Liver (tissue), 9 donors: ENCODE measurements around the gene TFF2. TPM values are rescaled to one million over a fixed set of nuclear protein-coding genes. Genes with fewer than 3 reads are reported as not detected.

Experiments
- DNase-seq: peaks from one replicate; pipeline ENCODE4 v3.0.0-alpha.2; 2017; ENCODE audit warnings: low spot score
- H3K27ac ChIP-seq, 2 donors: one replicate each; pipeline ENCODE4 v1.7.0; 2013; ENCODE audit warnings: inconsistent platforms in 2 of 2, low read length in 2 of 2, control low read depth in 1 of 2, low read depth in 1 of 2, mild to moderate bottlenecking in 1 of 2
- H3K27me3 ChIP-seq, 4 donors: one replicate each; pipeline versions ENCODE4 v1.6.1 to v1.7.0; 2013; ENCODE audit warnings: low read length in 3 of 4, inconsistent platforms in 1 of 4, mild to moderate bottlenecking in 1 of 4, moderate library complexity in 1 of 4; ENCODE audit not compliant: control insufficient read depth in 4 of 4, insufficient read depth in 4 of 4
- H3K36me3 ChIP-seq, 4 donors: one replicate each; pipeline versions ENCODE4 v1.6.1 to v1.7.0; 2013; ENCODE audit warnings: low read length in 3 of 4, mild to moderate bottlenecking in 3 of 4, low read depth in 1 of 4, moderate library complexity in 1 of 4; ENCODE audit not compliant: control insufficient read depth in 4 of 4, insufficient read depth in 3 of 4
- H3K4me1 ChIP-seq, 4 donors: one replicate each; pipeline versions ENCODE4 v1.6.1 to v1.7.0; 2013; ENCODE audit warnings: low read length in 3 of 4, mild to moderate bottlenecking in 3 of 4, moderate library complexity in 1 of 4; ENCODE audit not compliant: control insufficient read depth in 4 of 4, insufficient read depth in 4 of 4
- H3K4me3 ChIP-seq, 3 donors: one replicate each; pipeline versions ENCODE4 v1.6.1 to v1.7.0; 2013; ENCODE audit warnings: low read length in 3 of 3, control low read depth in 1 of 3, low read depth in 1 of 3, mild to moderate bottlenecking in 1 of 3
- H3K9ac ChIP-seq, 2 donors: one replicate each; pipeline ENCODE4 v1.7.0; 2013; ENCODE audit warnings: low read length in 2 of 2, mild to moderate bottlenecking in 2 of 2, moderate library complexity in 2 of 2, control low read depth in 1 of 2, low read depth in 1 of 2
- H3K9me3 ChIP-seq, 4 donors: one replicate each; pipeline versions ENCODE4 v1.6.1 to v1.7.0; 2013; ENCODE audit warnings: low read length in 3 of 4; ENCODE audit not compliant: control insufficient read depth in 4 of 4
- EGR1 ChIP-seq, 2 donors: IDR thresholded peaks; 2 replicates each; pipeline ENCODE4 v1.6.1; 2016 to 2018; ENCODE audit warnings: antibody characterized with exemption in 2 of 2, low read depth in 2 of 2
- FOXA1 ChIP-seq: IDR thresholded peaks from 2 replicates; pipeline ENCODE4 v1.6.1; 2016; ENCODE audit warnings: antibody characterized with exemption
- HNF4A ChIP-seq, 2 donors: conservative IDR thresholded peaks; 2 replicates each; pipeline ENCODE4 v1.6.1; 2016; ENCODE audit warnings: antibody characterized with exemption in 2 of 2, mild to moderate bottlenecking in 2 of 2
- HNF4G ChIP-seq: IDR thresholded peaks from 2 replicates; pipeline ENCODE4 v1.6.1; 2016; ENCODE audit warnings: antibody characterized with exemption
- JUND ChIP-seq, 2 donors: IDR thresholded peaks; 2 replicates each; pipeline ENCODE4 v1.6.1; 2016; ENCODE audit warnings: antibody characterized with exemption in 2 of 2
- RAD21 ChIP-seq, 2 donors: IDR thresholded peaks; 2 replicates each; pipeline ENCODE4 v1.6.1; 2016; ENCODE audit warnings: antibody characterized with exemption in 2 of 2, mild to moderate bottlenecking in 2 of 2
- RXRA ChIP-seq, 2 donors: IDR thresholded peaks; 2 replicates each; pipeline ENCODE4 v1.6.1; 2017 to 2018; ENCODE audit warnings: antibody characterized with exemption in 2 of 2, mild to moderate bottlenecking in 1 of 2
- SP1 ChIP-seq: IDR thresholded peaks from 2 replicates; pipeline ENCODE4 v1.6.1; 2018; ENCODE audit warnings: antibody characterized with exemption, mild to moderate bottlenecking
- YY1 ChIP-seq: IDR thresholded peaks from 2 replicates; pipeline ENCODE4 v1.6.1; 2016; ENCODE audit warnings: antibody characterized with exemption, mild to moderate bottlenecking
- ZBTB33 ChIP-seq: IDR thresholded peaks from 2 replicates; pipeline ENCODE4 v1.6.1; 2016; ENCODE audit warnings: antibody characterized with exemption
- WGBS: extraction: QIAGEN DNeasy Blood & Tissue Kit; methylation state at CpG from one replicate; pipeline ENCODE4 v1.1.7; 2013; 5-methylcytosine and 5-hydroxymethylcytosine counted together
- polyA plus RNA-seq, 2 donors: library from polyadenylated mRNA; stranded (reverse) in 1 of 2; unstranded in 1 of 2; fragments of 200-250 nt in 1 of 2; fragments of >200 nt in 1 of 2; fragmentation: Nextera tagmentation in 1 of 2; extraction: Ambion mirVana in 1 of 2; gene quantifications; one replicate each; pipeline versions ENCODE4 v1.2.1 to v1.2.3, GENCODE V29; 2013 to 2015
- total RNA-seq, 2 donors: library from RNA; depleted of rRNA; stranded (reverse); fragments of >200 nt; gene quantifications; one replicate each; pipeline ENCODE4 v1.2.3, GENCODE V29; 2014
- TF ChIP-seq, protein P1 (sequence below): IDR thresholded peaks from 2 replicates; pipeline ENCODE4 v1.6.1; 2016; ENCODE audit warnings: antibody characterized with exemption, mild to moderate bottlenecking
- TF ChIP-seq, protein P2 (sequence below): fragments of 150-350 bp; IDR thresholded peaks from 2 replicates; pipeline ENCODE4 v1.5.1; 2017; ENCODE audit warnings: improper control_type of control experiment, low read depth, low read length; ENCODE audit not compliant: missing input control
- donor health status: healthy.
- donor health status: healthy.
- donor health status: healthy.
- donor health status: healthy.
- donor health status: healthy.

The TFF2 gene
- total and polyA plus RNA-seq, 4 donors, result 1.0 TPM; not detected in 3

DNA sequence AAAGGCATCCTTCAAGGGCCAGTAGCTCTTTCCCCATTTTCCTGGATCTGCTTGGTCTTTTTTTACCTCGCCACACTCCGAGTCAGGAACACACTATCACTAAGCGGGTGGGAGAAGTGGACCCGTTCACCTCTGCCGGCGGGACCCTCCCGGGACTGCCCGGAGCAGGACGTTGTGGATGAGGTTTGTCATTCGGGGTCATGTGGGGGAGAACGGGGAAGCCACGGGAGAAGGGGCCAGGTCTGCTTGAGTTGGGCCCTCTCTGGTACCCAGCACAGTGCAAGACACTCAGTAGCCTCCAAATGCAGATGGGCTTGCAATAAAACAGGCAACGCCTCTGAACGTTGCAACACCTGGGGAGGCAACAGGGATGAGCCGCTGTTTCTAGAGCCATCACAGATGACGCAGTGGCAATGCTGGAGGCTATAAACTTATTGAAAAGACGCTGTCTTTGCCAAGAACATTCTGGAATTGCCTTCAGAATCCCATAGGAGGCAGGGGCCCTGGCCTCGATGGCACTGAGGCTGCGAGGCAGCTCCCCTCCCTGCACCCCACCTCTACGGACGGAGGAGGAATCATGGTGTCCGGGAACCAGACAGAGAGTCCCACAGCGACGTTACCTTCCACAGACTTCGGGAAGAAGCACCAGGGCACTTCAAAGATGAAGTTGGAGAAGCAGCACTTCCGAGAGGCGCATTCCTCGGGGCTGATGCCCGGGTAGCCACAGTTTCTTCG lies 3.8 kb downstream of the TFF2 start:
- 86% methylated on average over 30 of the region's 30 CpGs for WGBS
- TF ChIP-seq ZBTB33 (no peak), RAD21 (IDR thresholded peaks at IDR 0.05) (no peak), EGR1 (IDR thresholded peaks at IDR 0.05; ENCODE audit: low read depth in 2 of 2) (no peak), JUND (IDR thresholded peaks at IDR 0.05) (no peak), HNF4A (conservative IDR thresholded peaks at IDR 0.05) (no peak)
- TF ChIP-seq, protein P1, sequence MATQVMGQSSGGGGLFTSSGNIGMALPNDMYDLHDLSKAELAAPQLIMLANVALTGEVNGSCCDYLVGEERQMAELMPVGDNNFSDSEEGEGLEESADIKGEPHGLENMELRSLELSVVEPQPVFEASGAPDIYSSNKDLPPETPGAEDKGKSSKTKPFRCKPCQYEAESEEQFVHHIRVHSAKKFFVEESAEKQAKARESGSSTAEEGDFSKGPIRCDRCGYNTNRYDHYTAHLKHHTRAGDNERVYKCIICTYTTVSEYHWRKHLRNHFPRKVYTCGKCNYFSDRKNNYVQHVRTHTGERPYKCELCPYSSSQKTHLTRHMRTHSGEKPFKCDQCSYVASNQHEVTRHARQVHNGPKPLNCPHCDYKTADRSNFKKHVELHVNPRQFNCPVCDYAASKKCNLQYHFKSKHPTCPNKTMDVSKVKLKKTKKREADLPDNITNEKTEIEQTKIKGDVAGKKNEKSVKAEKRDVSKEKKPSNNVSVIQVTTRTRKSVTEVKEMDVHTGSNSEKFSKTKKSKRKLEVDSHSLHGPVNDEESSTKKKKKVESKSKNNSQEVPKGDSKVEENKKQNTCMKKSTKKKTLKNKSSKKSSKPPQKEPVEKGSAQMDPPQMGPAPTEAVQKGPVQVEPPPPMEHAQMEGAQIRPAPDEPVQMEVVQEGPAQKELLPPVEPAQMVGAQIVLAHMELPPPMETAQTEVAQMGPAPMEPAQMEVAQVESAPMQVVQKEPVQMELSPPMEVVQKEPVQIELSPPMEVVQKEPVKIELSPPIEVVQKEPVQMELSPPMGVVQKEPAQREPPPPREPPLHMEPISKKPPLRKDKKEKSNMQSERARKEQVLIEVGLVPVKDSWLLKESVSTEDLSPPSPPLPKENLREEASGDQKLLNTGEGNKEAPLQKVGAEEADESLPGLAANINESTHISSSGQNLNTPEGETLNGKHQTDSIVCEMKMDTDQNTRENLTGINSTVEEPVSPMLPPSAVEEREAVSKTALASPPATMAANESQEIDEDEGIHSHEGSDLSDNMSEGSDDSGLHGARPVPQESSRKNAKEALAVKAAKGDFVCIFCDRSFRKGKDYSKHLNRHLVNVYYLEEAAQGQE, result no peak
- H3K9me3 ChIP-seq, result no peaks in the 10 kb centered on the region
- H3K27me3 ChIP-seq, result peaks cover 0 to 9% (median 0%) of the 10 kb centered on the region in 4 donors
- no peak overlapping the region for H3K9ac ChIP-seq
- H3K36me3 ChIP-seq, result no peaks in the 10 kb centered on the region
- H3K27ac ChIP-seq, result no peak overlapping the region
- H3K4me3 ChIP-seq, result no peak overlapping the region
- no peak for DNase-seq
- H3K4me1 ChIP-seq, result no peaks in the 10 kb centered on the region

GRCh38 chr21:42346441-42346840 lies 4.4 kb downstream of the TFF2 start:
- no peak for DNase-seq
- Histone ChIP-seq H3K27me3 (peaks cover 0 to 9% (median 0%) of the 10 kb centered on the region in 4 donors), H3K4me3 (no peak overlapping the region), H3K9ac (no peak overlapping the region), H3K9me3 (no peaks in the 10 kb centered on the region), H3K4me1 (no peaks in the 10 kb centered on the region), H3K36me3 (no peaks in the 10 kb centered on the region), H3K27ac (no peak overlapping the region)
- TF ChIP-seq, protein P2, sequence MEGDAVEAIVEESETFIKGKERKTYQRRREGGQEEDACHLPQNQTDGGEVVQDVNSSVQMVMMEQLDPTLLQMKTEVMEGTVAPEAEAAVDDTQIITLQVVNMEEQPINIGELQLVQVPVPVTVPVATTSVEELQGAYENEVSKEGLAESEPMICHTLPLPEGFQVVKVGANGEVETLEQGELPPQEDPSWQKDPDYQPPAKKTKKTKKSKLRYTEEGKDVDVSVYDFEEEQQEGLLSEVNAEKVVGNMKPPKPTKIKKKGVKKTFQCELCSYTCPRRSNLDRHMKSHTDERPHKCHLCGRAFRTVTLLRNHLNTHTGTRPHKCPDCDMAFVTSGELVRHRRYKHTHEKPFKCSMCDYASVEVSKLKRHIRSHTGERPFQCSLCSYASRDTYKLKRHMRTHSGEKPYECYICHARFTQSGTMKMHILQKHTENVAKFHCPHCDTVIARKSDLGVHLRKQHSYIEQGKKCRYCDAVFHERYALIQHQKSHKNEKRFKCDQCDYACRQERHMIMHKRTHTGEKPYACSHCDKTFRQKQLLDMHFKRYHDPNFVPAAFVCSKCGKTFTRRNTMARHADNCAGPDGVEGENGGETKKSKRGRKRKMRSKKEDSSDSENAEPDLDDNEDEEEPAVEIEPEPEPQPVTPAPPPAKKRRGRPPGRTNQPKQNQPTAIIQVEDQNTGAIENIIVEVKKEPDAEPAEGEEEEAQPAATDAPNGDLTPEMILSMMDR, result no peak
- TF ChIP-seq YY1, result no peak
- no peak for TF ChIP-seq HNF4A (conservative IDR thresholded peaks at IDR 0.05)
- TF ChIP-seq FOXA1, result no peak
- no peak for TF ChIP-seq RXRA (IDR thresholded peaks at IDR 0.05)
- no peak for TF ChIP-seq JUND (IDR thresholded peaks at IDR 0.05)
- TF ChIP-seq HNF4G, result no peak
- no peak for TF ChIP-seq ZBTB33
- no peak for TF ChIP-seq EGR1 (IDR thresholded peaks at IDR 0.05; ENCODE audit: low read depth in 2 of 2)
- no peak for TF ChIP-seq SP1
- 93% methylated on average over 9 of the region's 9 CpGs for WGBS
